HG02571 (cell line): Measurements from ENCODE around the gene DNMT1.
"Not testable (repeated sequence)": the region's sequence is repeated elsewhere in the genome, so short reads cannot be mapped to it uniquely, and the experiment has no call there.

ENCODE experiments used
- ATAC-seq: cut with Tn5 transposase; IDR thresholded peaks from one replicate; pipeline ENCODE4 v1.9.1; 2021; ENCODE audit warnings: mild to moderate bottlenecking, moderate library complexity; ENCODE audit not compliant: unreplicated experiment

The DNMT1 gene

GRCh38 chr19:10194500-10195198 lies at the start of gene DNMT1:
Gene DNMT1 (minus strand): TSS chr19:10194953. CDS start chr19:10194899, 54 bp downstream.
- ATAC-seq = peak; percentile 79

- ATAC-seq = no peak
Measured at GRCh38 chr19:10243606-10244005, 48.9 kb upstream of the DNMT1 start.

GRCh38 chr19:10241826-10242449 lies 47.2 kb upstream of the DNMT1 start:
- not testable (repeated sequence) for ATAC-seq

GRCh38 chr19:10238172-10238783 lies 43.5 kb upstream of the DNMT1 start:
- no peak for ATAC-seq

GRCh38 chr19:10237702-10238101 lies 42.9 kb upstream of the DNMT1 start:
- no peak for ATAC-seq

GRCh38 chr19:10235409-10235808 lies 40.7 kb upstream of the DNMT1 start:
- not testable (repeated sequence) for ATAC-seq

- ATAC-seq = no peak
Measured at GRCh38 chr19:10235003-10235402, 40.2 kb upstream of the DNMT1 start.

GRCh38 chr19:10233946-10234345 lies 39.2 kb upstream of the DNMT1 start:
- ATAC-seq = no peak

GRCh38 chr19:10231612-10232228 lies 37.0 kb upstream of the DNMT1 start:
- ATAC-seq = no peak

- peak; percentile 30 for ATAC-seq
Measured at GRCh38 chr19:10230861-10231611, 36.3 kb upstream of the DNMT1 start, which contains the start of gene S1PR2. Gene S1PR2 (minus strand): TSS chr19:10231331. CDS start chr19:10224905, 6,426 bp downstream.

- peak; percentile 6 for ATAC-seq
Measured at GRCh38 chr19:10230173-10230860, 35.6 kb upstream of the DNMT1 start.

- no peak for ATAC-seq
Measured at GRCh38 chr19:10228920-10229319, 34.2 kb upstream of the DNMT1 start.

GRCh38 chr19:10228393-10228792 lies 33.6 kb upstream of the DNMT1 start:
- no peak for ATAC-seq

GRCh38 chr19:10227026-10227971 lies 32.5 kb upstream of the DNMT1 start:
- ATAC-seq = no peak

GRCh38 chr19:10226376-10227025 lies 31.7 kb upstream of the DNMT1 start:
- ATAC-seq = no peak

- no peak for ATAC-seq
Measured at GRCh38 chr19:10226021-10226375, 31.2 kb upstream of the DNMT1 start.

GRCh38 chr19:10224337-10224736 lies 29.6 kb upstream of the DNMT1 start:
- ATAC-seq = no peak

- no peak for ATAC-seq
Measured at GRCh38 chr19:10223488-10224213, 28.9 kb upstream of the DNMT1 start.
